C4-2B (cell line): ENCODE measurements around the gene FREM1.

Source experiments
- ZFX ChIP-seq: fragments of 450-650 bp; IDR thresholded peaks from 2 replicates; pipeline ENCODE4 v1.6.1; 2017
- TF ChIP-seq, protein P1 (sequence below): fragments of 450-650 bp; conservative IDR thresholded peaks from 2 replicates; pipeline ENCODE4 v1.5.1; 2017; ENCODE audit warnings: mild to moderate bottlenecking

DNA sequence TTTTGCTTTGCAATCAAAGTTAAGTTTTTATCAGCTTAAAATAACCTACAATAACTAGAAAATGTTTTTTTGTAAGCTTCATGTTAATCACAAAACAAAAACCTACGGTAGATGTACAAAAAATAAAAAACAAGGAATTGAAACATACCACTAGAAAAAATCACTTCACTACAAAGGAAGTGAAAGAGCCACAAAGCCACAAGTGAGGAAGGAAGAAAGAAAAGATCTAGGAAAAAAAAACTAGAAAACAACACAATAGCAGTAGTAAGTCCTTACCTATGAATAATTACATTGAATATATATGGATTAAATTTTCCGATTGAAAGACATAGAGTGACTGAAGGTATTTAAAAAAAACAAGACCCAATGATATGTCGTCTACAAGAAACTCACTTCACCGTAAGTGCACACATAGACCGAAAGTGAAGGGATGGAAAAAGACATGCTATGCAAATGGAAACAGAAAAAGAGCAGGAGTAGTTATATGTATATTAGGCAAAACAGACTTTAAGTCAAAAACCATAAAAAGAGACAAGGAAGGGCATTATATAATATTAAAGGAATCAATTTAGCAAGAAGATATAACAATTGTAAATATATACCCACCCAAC, 203.6 kb downstream of the FREM1 start:
- TF ChIP-seq, protein P1, sequence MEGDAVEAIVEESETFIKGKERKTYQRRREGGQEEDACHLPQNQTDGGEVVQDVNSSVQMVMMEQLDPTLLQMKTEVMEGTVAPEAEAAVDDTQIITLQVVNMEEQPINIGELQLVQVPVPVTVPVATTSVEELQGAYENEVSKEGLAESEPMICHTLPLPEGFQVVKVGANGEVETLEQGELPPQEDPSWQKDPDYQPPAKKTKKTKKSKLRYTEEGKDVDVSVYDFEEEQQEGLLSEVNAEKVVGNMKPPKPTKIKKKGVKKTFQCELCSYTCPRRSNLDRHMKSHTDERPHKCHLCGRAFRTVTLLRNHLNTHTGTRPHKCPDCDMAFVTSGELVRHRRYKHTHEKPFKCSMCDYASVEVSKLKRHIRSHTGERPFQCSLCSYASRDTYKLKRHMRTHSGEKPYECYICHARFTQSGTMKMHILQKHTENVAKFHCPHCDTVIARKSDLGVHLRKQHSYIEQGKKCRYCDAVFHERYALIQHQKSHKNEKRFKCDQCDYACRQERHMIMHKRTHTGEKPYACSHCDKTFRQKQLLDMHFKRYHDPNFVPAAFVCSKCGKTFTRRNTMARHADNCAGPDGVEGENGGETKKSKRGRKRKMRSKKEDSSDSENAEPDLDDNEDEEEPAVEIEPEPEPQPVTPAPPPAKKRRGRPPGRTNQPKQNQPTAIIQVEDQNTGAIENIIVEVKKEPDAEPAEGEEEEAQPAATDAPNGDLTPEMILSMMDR = no peak
- no peak for TF ChIP-seq ZFX
